Esophagus squamous epithelium (tissue), 4 donors: ENCODE measurements around the gene PLEKHG2.

Experiments
- POLR2A ChIP-seq, 4 donors: fragments of 450-650 bp; IDR thresholded peaks; one replicate each; pipeline ENCODE4 v1.6.1; 2017; ENCODE audit warnings: antibody characterized with exemption in 4 of 4, mild to moderate bottlenecking in 4 of 4, moderate library complexity in 3 of 4
- TF ChIP-seq, protein P1 (sequence below), 6 experiments: fragments of 450-650 bp in 4 of 6; fragments of 200-600 bp in 2 of 6; sonication (generic) in 2 of 6; IDR thresholded peaks; one replicate each; pipeline ENCODE4 v1.5.1; 2016 to 2019; ENCODE audit warnings: antibody characterized with exemption in 6 of 6, mild to moderate bottlenecking in 4 of 6, moderate library complexity in 4 of 6

DNA sequence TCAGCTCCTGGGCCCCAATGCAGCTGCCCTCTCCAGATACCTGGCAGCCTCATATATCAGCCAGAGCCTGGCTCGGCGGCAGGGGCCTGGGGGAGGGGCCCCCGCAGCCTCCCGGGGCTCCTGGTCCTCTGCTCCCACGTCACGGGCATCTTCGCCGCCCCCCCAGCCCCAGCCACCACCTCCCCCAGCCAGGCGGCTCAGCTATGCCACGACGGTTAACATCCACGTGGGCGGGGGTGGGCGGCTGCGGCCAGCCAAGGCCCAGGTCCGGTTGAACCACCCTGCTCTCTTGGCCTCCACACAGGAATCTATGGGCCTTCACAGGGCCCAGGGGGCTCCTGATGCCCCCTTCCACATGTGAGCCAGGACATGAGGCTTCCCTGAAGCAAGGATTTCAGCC is 12.5 kb downstream of the PLEKHG2 start:
- no peak for TF ChIP-seq POLR2A (IDR thresholded peaks at IDR 0.05)
- TF ChIP-seq, protein P1, sequence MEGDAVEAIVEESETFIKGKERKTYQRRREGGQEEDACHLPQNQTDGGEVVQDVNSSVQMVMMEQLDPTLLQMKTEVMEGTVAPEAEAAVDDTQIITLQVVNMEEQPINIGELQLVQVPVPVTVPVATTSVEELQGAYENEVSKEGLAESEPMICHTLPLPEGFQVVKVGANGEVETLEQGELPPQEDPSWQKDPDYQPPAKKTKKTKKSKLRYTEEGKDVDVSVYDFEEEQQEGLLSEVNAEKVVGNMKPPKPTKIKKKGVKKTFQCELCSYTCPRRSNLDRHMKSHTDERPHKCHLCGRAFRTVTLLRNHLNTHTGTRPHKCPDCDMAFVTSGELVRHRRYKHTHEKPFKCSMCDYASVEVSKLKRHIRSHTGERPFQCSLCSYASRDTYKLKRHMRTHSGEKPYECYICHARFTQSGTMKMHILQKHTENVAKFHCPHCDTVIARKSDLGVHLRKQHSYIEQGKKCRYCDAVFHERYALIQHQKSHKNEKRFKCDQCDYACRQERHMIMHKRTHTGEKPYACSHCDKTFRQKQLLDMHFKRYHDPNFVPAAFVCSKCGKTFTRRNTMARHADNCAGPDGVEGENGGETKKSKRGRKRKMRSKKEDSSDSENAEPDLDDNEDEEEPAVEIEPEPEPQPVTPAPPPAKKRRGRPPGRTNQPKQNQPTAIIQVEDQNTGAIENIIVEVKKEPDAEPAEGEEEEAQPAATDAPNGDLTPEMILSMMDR (IDR thresholded peaks at IDR 0.05) = no peak
